Activated naive CD4-positive, alpha-beta T cell treated with anti-CD3 and anti-CD28 coated beads, Interleukin-2, amount 50 U/mL, for 24 hours (primary cell): ENCODE data around the gene SDHAF3.
"Not testable (repeated sequence)": the region's sequence is repeated elsewhere in the genome, so short reads cannot be mapped to it uniquely, and the experiment has no call there.

ENCODE experiments used
- H3K27ac Mint-ChIP-seq: one replicate; pipeline ENCODE4 v1.8.0; 2021; ENCODE audit warnings: mild to moderate bottlenecking, mixed read lengths
- H3K27me3 Mint-ChIP-seq: one replicate; pipeline ENCODE4 v1.8.0; 2021; ENCODE audit warnings: mixed read lengths
- H3K36me3 Mint-ChIP-seq: one replicate; pipeline ENCODE4 v1.8.0; 2021; ENCODE audit warnings: mixed read lengths
- H3K4me1 Mint-ChIP-seq: one replicate; pipeline ENCODE4 v1.8.0; 2021; ENCODE audit warnings: mixed read lengths
- H3K4me3 Mint-ChIP-seq: one replicate; pipeline ENCODE4 v1.8.0; 2021; ENCODE audit warnings: mild to moderate bottlenecking, mixed read lengths
- H3K9me3 Mint-ChIP-seq: one replicate; pipeline ENCODE4 v1.8.0; 2021; ENCODE audit warnings: mixed read lengths

SDHAF3 gene

GRCh38 chr7:97116308-97116707 is 1.2 kb upstream of the SDHAF3 start:
- Mint-ChIP-seq H3K36me3 (peaks cover 6% of the 10 kb centered on the region), H3K9me3 (no peaks in the 10 kb centered on the region), H3K27me3 (peaks cover 1% of the 10 kb centered on the region), H3K4me3 (no peak overlapping the region), H3K27ac (no peak overlapping the region), H3K4me1 (peaks cover 56% of the 10 kb centered on the region)

GRCh38 chr7:97117035-97117371 is 495 bp upstream of the SDHAF3 start:
- Mint-ChIP-seq H3K27ac (peak overlapping the region; percentile 98), H3K4me1 (peaks cover 62% of the 10 kb centered on the region), H3K4me3 (peak overlapping the region; percentile 99), H3K36me3 (peaks cover 9% of the 10 kb centered on the region), H3K9me3 (no peaks in the 10 kb centered on the region), H3K27me3 (peaks cover 1% of the 10 kb centered on the region)

GRCh38 chr7:97118306-97118917 is 914 bp downstream of the SDHAF3 start:
- peaks cover 69% of the 10 kb centered on the region for H3K4me1 Mint-ChIP-seq

GRCh38 chr7:97119747-97120146 is 2.2 kb downstream of the SDHAF3 start:
- Mint-ChIP-seq H3K4me3 (peak overlapping the region; percentile 99), H3K36me3 (peaks cover 16% of the 10 kb centered on the region), H3K9me3 (peaks cover 3% of the 10 kb centered on the region), H3K4me1 (peaks cover 78% of the 10 kb centered on the region), H3K27ac (peak overlapping the region; percentile 20), H3K27me3 (no peaks in the 10 kb centered on the region)

More at GRCh38 chr7:97118306-97118917, 914 bp downstream of the SDHAF3 start:
- no peaks in the 10 kb centered on the region for H3K9me3 Mint-ChIP-seq
- H3K36me3 Mint-ChIP-seq: peaks cover 14% of the 10 kb centered on the region
- H3K27ac Mint-ChIP-seq: peak overlapping the region; percentile 87
- peak overlapping the region; percentile 99 for H3K4me3 Mint-ChIP-seq
- H3K27me3 Mint-ChIP-seq: no peaks in the 10 kb centered on the region

- H3K27me3 Mint-ChIP-seq: no peaks in the 10 kb centered on the region
- H3K27ac Mint-ChIP-seq: no peak overlapping the region
- peaks cover 26% of the 10 kb centered on the region for H3K36me3 Mint-ChIP-seq
- H3K4me3 Mint-ChIP-seq: no peak overlapping the region
- peaks cover 9% of the 10 kb centered on the region for H3K9me3 Mint-ChIP-seq
- H3K4me1 Mint-ChIP-seq: peaks cover 83% of the 10 kb centered on the region
Measured at GRCh38 chr7:97120713-97121457, 3.4 kb downstream of the SDHAF3 start.

- not testable (repeated sequence) for H3K27ac Mint-ChIP-seq
Measured at GRCh38 chr7:97123115-97123514, 5.6 kb downstream of the SDHAF3 start.

GRCh38 chr7:97126483-97127171 is 9.1 kb downstream of the SDHAF3 start:
- Mint-ChIP-seq H3K36me3 (peaks cover 19% of the 10 kb centered on the region), H3K27me3 (no peaks in the 10 kb centered on the region), H3K4me1 (peaks cover 53% of the 10 kb centered on the region), H3K27ac (no peak overlapping the region), H3K9me3 (peaks cover 9% of the 10 kb centered on the region), H3K4me3 (no peak overlapping the region)

More at GRCh38 chr7:97123115-97123514, 5.6 kb downstream of the SDHAF3 start:
- Mint-ChIP-seq H3K4me1 (peaks cover 68% of the 10 kb centered on the region), H3K36me3 (peaks cover 27% of the 10 kb centered on the region)
- H3K4me3 Mint-ChIP-seq, H3K27me3 Mint-ChIP-seq, H3K9me3 Mint-ChIP-seq: not testable (repeated sequence)

GRCh38 chr7:97128736-97129135 is 11.2 kb downstream of the SDHAF3 start:
- H3K4me1 Mint-ChIP-seq: peaks cover 44% of the 10 kb centered on the region
- no peak overlapping the region for H3K4me3 Mint-ChIP-seq
- H3K36me3 Mint-ChIP-seq: peaks cover 13% of the 10 kb centered on the region
- H3K27ac Mint-ChIP-seq: no peak overlapping the region
- peaks cover 9% of the 10 kb centered on the region for H3K9me3 Mint-ChIP-seq
- no peaks in the 10 kb centered on the region for H3K27me3 Mint-ChIP-seq

- Mint-ChIP-seq H3K9me3 (no peaks in the 10 kb centered on the region), H3K27ac (no peak overlapping the region), H3K4me3 (no peak overlapping the region), H3K4me1 (peaks cover 42% of the 10 kb centered on the region), H3K36me3 (peaks cover 6% of the 10 kb centered on the region), H3K27me3 (no peaks in the 10 kb centered on the region)
Measured at GRCh38 chr7:97130417-97131139, 13.1 kb downstream of the SDHAF3 start.

- H3K36me3 Mint-ChIP-seq: peaks cover 13% of the 10 kb centered on the region
- H3K4me1 Mint-ChIP-seq: peaks cover 36% of the 10 kb centered on the region
- no peaks in the 10 kb centered on the region for H3K27me3 Mint-ChIP-seq
- no peak overlapping the region for H3K27ac Mint-ChIP-seq
- H3K9me3 Mint-ChIP-seq: no peaks in the 10 kb centered on the region
- H3K4me3 Mint-ChIP-seq: no peak overlapping the region
Measured at GRCh38 chr7:97133159-97133558, 15.7 kb downstream of the SDHAF3 start.

GRCh38 chr7:97138830-97139229 is 21.3 kb downstream of the SDHAF3 start:
- H3K36me3 Mint-ChIP-seq: peaks cover 42% of the 10 kb centered on the region
- H3K4me3 Mint-ChIP-seq: no peak overlapping the region
- peaks cover 12% of the 10 kb centered on the region for H3K9me3 Mint-ChIP-seq
- H3K4me1 Mint-ChIP-seq: peaks cover 13% of the 10 kb centered on the region
- H3K27ac Mint-ChIP-seq: no peak overlapping the region
- H3K27me3 Mint-ChIP-seq: no peaks in the 10 kb centered on the region

GRCh38 chr7:97145068-97145467 is 27.6 kb downstream of the SDHAF3 start:
- H3K4me1 Mint-ChIP-seq: peaks cover 11% of the 10 kb centered on the region
- peaks cover 27% of the 10 kb centered on the region for H3K36me3 Mint-ChIP-seq
- H3K9me3 Mint-ChIP-seq: peaks cover 1% of the 10 kb centered on the region
- H3K27ac Mint-ChIP-seq: no peak overlapping the region
- no peaks in the 10 kb centered on the region for H3K27me3 Mint-ChIP-seq
- H3K4me3 Mint-ChIP-seq: no peak overlapping the region

- no peak overlapping the region for H3K27ac Mint-ChIP-seq
- H3K4me1 Mint-ChIP-seq: peaks cover 19% of the 10 kb centered on the region
- peaks cover 18% of the 10 kb centered on the region for H3K36me3 Mint-ChIP-seq
- H3K4me3 Mint-ChIP-seq: no peak overlapping the region
- H3K9me3 Mint-ChIP-seq: no peaks in the 10 kb centered on the region
- H3K27me3 Mint-ChIP-seq: no peaks in the 10 kb centered on the region
Measured at GRCh38 chr7:97149843-97150242, 32.3 kb downstream of the SDHAF3 start.

GRCh38 chr7:97155897-97156418 is 38.5 kb downstream of the SDHAF3 start:
- no peak overlapping the region for H3K27ac Mint-ChIP-seq
- H3K4me3 Mint-ChIP-seq: no peak overlapping the region
- H3K36me3 Mint-ChIP-seq: peaks cover 27% of the 10 kb centered on the region
- H3K4me1 Mint-ChIP-seq: peaks cover 17% of the 10 kb centered on the region
- no peaks in the 10 kb centered on the region for H3K9me3 Mint-ChIP-seq
- no peaks in the 10 kb centered on the region for H3K27me3 Mint-ChIP-seq

- not testable (repeated sequence) for H3K9me3 Mint-ChIP-seq
- peaks cover 42% of the 10 kb centered on the region for H3K36me3 Mint-ChIP-seq
Measured at GRCh38 chr7:97159984-97160383, 42.5 kb downstream of the SDHAF3 start.

More at GRCh38 chr7:97159984-97160383, 42.5 kb downstream of the SDHAF3 start:
- peaks cover 11% of the 10 kb centered on the region for H3K4me1 Mint-ChIP-seq
- H3K27me3 Mint-ChIP-seq, H3K27ac Mint-ChIP-seq, H3K4me3 Mint-ChIP-seq: not testable (repeated sequence)
